SH-SY5Y (cell line): ENCODE measurements around the gene EFR3B.

Experiments
- GATA2 ChIP-seq: IDR thresholded peaks from 2 replicates; pipeline ENCODE4 v1.6.1; 2011; ENCODE audit warnings: mild to moderate bottlenecking, low read depth, low read length
- GATA3 ChIP-seq: IDR thresholded peaks from 2 replicates; pipeline ENCODE4 v1.6.1; 2011; ENCODE audit warnings: low read depth, mild to moderate bottlenecking, low read length, moderate library complexity

EFR3B gene

GRCh38 chr2:25098670-25099486 lies 57.0 kb downstream of the EFR3B start:
- no peak for TF ChIP-seq GATA3
- no peak for TF ChIP-seq GATA2

- TF ChIP-seq GATA3 (no peak), GATA2 (no peak)
These were observed 61.5 kb downstream of the EFR3B start for GRCh38 chr2:25103287-25103871.

- no peak for TF ChIP-seq GATA2
- no peak for TF ChIP-seq GATA3
These were observed 62.9 kb downstream of the EFR3B start for GRCh38 chr2:25104736-25105135.

GRCh38 chr2:25105336-25106085 lies 63.6 kb downstream of the EFR3B start:
- TF ChIP-seq GATA3 (no peak), GATA2 (no peak)

- TF ChIP-seq GATA3 = no peak
- TF ChIP-seq GATA2 = no peak
These were observed 67.9 kb downstream of the EFR3B start for GRCh38 chr2:25109822-25110221.

GRCh38 chr2:25112113-25112512 lies 70.2 kb downstream of the EFR3B start:
- no peak for TF ChIP-seq GATA2
- TF ChIP-seq GATA3 = no peak

GRCh38 chr2:25115249-25115883 lies 73.5 kb downstream of the EFR3B start:
- 0 out of 2 replicates have a peak, but pooled peaks have one; percentile 57 for TF ChIP-seq GATA2
- TF ChIP-seq GATA3 = no peak

GRCh38 chr2:25115902-25116301 lies 74.0 kb downstream of the EFR3B start:
- TF ChIP-seq GATA3 (no peak), GATA2 (no peak)

GRCh38 chr2:25116956-25117355 lies 75.1 kb downstream of the EFR3B start:
- TF ChIP-seq GATA3 (no peak), GATA2 (no peak)

- TF ChIP-seq GATA2 (no peak), GATA3 (no peak)
These were observed 77.4 kb downstream of the EFR3B start for GRCh38 chr2:25119263-25119662.

- no peak for TF ChIP-seq GATA3
These were observed 80.5 kb downstream of the EFR3B start for GRCh38 chr2:25122367-25122766.

- TF ChIP-seq GATA3 (no peak), GATA2 (no peak)
These were observed 81.8 kb downstream of the EFR3B start for GRCh38 chr2:25123682-25124081.

GRCh38 chr2:25125189-25125588 lies 83.3 kb downstream of the EFR3B start:
- TF ChIP-seq GATA2 (no peak), GATA3 (no peak)

GRCh38 chr2:25125976-25126375 lies 84.1 kb downstream of the EFR3B start:
- no peak for TF ChIP-seq GATA2
- no peak for TF ChIP-seq GATA3

GRCh38 chr2:25127646-25128045 lies 85.8 kb downstream of the EFR3B start:
- no peak for TF ChIP-seq GATA2
- TF ChIP-seq GATA3 = no peak

GRCh38 chr2:25129901-25130520 lies 88.1 kb downstream of the EFR3B start:
- TF ChIP-seq GATA2 (no peak), GATA3 (no peak)
